Activated CD4-positive, alpha-beta T cell treated with anti-CD3 and anti-CD28 coated beads, Interleukin-2, amount 50 U/mL, for 24 hours (primary cell): ENCODE data around the gene NR5A1.

Experiments
- DNase-seq, 2 donors: peaks; one replicate each; pipeline ENCODE4 v3.0.0-alpha.2; 2020; ENCODE audit warnings: low read depth in 1 of 2, low spot score in 1 of 2

The NR5A1 gene

GRCh38 chr9:124506931-124507879 is at the start of gene NR5A1:
TSS of gene NR5A1 (minus strand) at chr9:124507399. CDS start at chr9:124503395, 4,004 bp downstream.
- DNase-seq, result no peak

GRCh38 chr9:124555043-124555442 is 47.8 kb upstream of the NR5A1 start:
- DNase-seq, result no peak

GRCh38 chr9:124553738-124554137 is 46.5 kb upstream of the NR5A1 start:
- DNase-seq, result no peak

- no peak for DNase-seq
Observed at GRCh38 chr9:124552273-124552605, 45.0 kb upstream of the NR5A1 start.

- peak in 1 of 2 donors; percentile 4 for DNase-seq
Observed at GRCh38 chr9:124551472-124552272, 44.5 kb upstream of the NR5A1 start.

GRCh38 chr9:124550072-124550471 is 42.9 kb upstream of the NR5A1 start:
- no peak for DNase-seq

GRCh38 chr9:124549016-124549415 is 41.8 kb upstream of the NR5A1 start:
- no peak for DNase-seq

GRCh38 chr9:124544535-124544934 is 37.3 kb upstream of the NR5A1 start:
- no peak for DNase-seq

GRCh38 chr9:124541824-124542223 is 34.6 kb upstream of the NR5A1 start:
- no peak for DNase-seq

- no peak for DNase-seq
Observed at GRCh38 chr9:124537926-124538325, 30.7 kb upstream of the NR5A1 start.

- no peak for DNase-seq
Observed at GRCh38 chr9:124535846-124536245, 28.6 kb upstream of the NR5A1 start.

GRCh38 chr9:124532897-124533296 is 25.7 kb upstream of the NR5A1 start:
- no peak for DNase-seq

- no peak for DNase-seq
Observed at GRCh38 chr9:124531115-124531514, 23.9 kb upstream of the NR5A1 start.

- no peak for DNase-seq
Observed at GRCh38 chr9:124530246-124530645, 23.0 kb upstream of the NR5A1 start.

GRCh38 chr9:124527781-124528180 is 20.6 kb upstream of the NR5A1 start:
- DNase-seq, result no peak

- no peak for DNase-seq
Observed at GRCh38 chr9:124526174-124526573, 19.0 kb upstream of the NR5A1 start.

- no peak for DNase-seq
Observed at GRCh38 chr9:124522121-124523098, 15.2 kb upstream of the NR5A1 start.

- DNase-seq, result no peak
Observed at GRCh38 chr9:124521142-124521541, 13.9 kb upstream of the NR5A1 start.

- no peak for DNase-seq
Observed at GRCh38 chr9:124520206-124520596, 13.0 kb upstream of the NR5A1 start.

- no peak for DNase-seq
Observed at GRCh38 chr9:124518116-124518515, 10.9 kb upstream of the NR5A1 start.

GRCh38 chr9:124517600-124517999 is 10.4 kb upstream of the NR5A1 start:
- no peak for DNase-seq
